GM21723 (cell line): ENCODE data around the gene GTF2F1.
A peak's percentile ranks its signal among the peaks of the same experiment; 100 is the strongest.
"Not testable (repeated sequence)": the region's sequence is repeated elsewhere in the genome, so short reads cannot be mapped to it uniquely, and the experiment has no call there.

Experiments used
- ATAC-seq: cut with Tn5 transposase; IDR thresholded peaks from one replicate; pipeline ENCODE4 v1.9.1; 2021; ENCODE audit warnings: mild to moderate bottlenecking, moderate library complexity; ENCODE audit not compliant: unreplicated experiment

The GTF2F1 gene, protein sequence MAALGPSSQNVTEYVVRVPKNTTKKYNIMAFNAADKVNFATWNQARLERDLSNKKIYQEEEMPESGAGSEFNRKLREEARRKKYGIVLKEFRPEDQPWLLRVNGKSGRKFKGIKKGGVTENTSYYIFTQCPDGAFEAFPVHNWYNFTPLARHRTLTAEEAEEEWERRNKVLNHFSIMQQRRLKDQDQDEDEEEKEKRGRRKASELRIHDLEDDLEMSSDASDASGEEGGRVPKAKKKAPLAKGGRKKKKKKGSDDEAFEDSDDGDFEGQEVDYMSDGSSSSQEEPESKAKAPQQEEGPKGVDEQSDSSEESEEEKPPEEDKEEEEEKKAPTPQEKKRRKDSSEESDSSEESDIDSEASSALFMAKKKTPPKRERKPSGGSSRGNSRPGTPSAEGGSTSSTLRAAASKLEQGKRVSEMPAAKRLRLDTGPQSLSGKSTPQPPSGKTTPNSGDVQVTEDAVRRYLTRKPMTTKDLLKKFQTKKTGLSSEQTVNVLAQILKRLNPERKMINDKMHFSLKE

GRCh38 chr19:6393074-6393982 lies at the start of gene GTF2F1:
GTF2F1 (minus strand) TSS chr19:6393164; CDS start chr19:6392995, 169 bp downstream.
- ATAC-seq: peak; percentile 84

- no peak for ATAC-seq
These were observed 49.2 kb upstream of the GTF2F1 start for GRCh38 chr19:6442087-6442688.

DNA sequence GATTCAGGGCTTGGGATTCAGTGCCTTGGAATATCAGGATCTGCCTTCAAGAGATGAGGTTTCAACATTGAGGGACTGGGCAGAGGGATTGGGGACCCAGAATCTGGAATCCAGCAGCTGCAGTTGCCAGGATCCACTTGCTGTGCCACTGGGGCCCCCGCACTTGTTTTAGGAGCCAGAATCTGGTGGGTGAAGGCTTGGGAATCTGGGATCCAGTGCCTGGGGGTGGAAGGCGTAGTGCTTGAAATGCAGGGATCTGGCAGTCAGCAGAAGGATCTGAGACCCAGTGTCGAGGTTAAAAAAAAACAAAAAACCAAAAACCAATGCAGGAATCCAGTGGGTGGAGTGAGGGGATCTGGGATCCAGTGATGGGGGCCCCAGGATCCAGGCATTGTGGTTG lies 47.9 kb upstream of the GTF2F1 start:
- no peak for ATAC-seq

DNA sequence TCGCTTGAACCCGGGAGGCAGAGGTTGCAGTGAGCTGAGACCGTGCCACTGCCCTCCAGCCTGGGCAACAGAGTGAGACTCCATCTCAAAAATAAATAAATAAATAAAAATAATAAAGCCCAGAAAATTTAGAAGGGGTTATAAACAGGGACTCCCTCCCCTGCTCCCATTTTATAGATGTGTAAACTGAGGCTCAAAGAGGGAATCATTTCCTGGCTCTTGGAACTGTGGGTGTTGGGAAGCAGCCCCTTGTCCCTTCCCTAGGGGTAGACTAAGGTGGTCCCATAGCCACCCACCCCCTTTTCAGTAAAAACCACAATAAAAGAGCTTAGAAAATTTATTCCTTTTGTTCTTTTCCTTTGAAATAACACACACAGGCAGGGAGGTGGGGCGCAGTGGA lies 46.8 kb upstream of the GTF2F1 start:
- ATAC-seq: no peak

DNA sequence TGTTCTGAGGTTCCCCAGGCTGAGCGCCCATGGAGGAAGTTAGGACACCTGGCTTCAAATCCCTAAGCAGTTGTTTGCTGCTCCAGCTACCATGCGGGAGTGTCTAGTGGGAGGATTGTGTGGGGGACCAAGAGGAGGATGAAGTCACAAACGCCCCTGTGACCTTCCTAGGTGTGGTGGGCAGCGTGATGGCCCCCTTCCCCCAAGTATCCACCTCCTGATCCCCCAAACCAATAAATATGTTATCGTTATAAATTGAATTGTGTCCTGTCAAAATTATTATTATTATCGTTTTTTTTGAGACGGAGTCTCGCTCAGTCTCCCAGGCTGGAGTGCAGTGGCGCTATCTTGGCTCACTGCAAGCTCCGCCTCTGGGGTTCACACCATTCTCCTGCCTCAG lies 40.7 kb upstream of the GTF2F1 start, which contains the start of gene SLC25A41:
SLC25A41 (minus strand) TSS at position 101 of the 400 bp plus-strand sequence; CDS start at position 31, 70 bp downstream.
- no peak for ATAC-seq

DNA sequence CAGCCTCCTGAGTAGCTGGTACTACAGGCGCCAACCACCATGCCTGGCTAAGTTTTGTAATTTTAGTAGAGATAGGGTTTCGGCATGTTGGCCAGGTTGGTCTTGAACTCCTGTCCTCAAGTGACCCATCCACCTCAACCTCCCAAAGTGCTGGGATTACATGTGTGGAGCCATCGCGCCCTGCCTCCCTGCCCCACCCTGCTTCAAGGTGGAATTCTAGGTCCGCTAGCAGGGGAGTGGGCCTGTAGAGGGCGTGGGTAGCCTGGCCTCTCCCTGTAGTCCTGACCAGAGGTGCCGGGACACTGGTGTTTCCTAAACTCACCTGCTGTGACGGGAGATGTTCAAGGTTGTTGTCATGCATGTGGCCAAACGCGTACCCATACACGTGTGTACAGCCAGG lies 40.2 kb upstream of the GTF2F1 start:
- ATAC-seq: no peak

DNA sequence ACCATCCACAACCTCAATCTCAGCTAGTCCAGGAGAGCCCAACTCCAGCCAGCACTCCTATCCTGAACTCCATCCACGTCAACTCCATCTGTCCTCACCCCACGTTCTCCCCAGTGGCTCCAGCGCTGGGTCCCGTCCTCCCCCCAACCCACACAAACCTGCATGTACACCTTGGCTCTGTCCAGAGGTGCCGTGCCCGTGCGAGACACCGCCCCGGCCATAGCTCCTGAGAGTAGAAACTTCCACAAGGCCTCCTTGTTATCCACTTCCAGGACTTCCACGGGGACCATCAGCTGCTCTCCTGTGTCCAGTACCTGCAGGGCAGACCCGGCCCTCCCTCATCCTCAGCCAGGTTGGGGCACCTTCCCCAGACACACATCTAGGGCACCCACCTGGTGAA lies 38.9 kb upstream of the GTF2F1 start:
- no peak for ATAC-seq

DNA sequence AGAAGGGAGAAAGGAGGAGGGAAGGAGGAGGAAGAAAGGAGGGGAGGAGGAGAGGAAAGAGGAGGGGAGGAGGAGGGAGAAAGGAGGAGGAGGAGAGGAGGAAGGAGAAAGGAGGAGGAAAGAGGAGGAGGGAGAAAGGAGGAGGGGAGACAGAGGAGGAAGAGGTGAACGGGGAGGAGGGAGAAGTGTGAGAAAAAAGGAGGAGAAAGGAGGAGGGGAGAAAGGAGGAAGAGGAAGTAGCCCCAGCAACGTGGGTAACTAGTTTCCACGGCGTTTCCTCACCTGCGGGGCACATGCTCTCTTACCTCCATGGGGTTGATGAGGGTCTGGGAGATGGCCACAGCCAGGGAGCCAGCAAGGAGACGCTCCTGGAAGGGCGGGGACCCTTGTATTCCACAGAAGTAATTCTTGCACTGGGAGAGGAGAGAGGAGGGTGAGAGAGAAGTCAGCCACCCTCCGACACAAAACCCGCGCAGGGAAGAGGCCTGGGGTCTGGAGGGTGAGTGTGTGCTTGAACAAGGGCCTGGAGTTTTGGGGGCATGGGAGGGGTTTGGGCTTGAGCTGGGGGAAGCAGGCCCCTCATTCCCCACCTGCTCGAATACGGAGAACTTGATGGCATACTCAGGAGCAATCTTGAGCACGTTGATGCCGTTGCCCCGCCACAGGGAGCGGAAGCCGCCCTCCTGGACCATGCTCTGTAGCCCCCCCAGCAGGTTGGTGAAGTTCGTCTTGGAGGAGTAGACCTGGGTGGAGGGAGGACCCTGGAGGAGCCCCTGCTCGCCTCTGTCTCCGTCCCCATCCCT lies 36.7 kb upstream of the GTF2F1 start:
- no peak for ATAC-seq

- not testable (repeated sequence) for ATAC-seq
These were observed 35.9 kb upstream of the GTF2F1 start for GRCh38 chr19:6428692-6429418.

DNA sequence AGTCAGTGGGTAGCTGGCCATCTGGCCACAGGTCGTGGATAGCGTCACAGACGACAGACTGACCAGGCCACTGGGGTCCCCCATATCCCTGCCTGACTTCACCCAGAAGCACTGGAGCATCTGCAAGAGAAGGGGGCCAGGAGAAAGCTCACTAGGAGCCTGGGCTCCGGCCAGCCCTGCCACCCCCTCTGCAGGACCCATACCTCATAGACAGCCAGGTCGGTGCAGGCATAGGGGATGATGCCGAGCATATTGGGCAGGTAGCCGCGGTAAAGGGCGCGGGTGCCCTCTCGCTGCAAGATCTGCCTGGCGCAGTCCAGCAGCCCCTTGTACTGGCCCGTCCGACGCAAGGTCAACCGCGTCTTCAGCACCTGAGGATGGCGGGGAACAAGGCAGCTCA lies 34.2 kb upstream of the GTF2F1 start:
- ATAC-seq: no peak

- no peak for ATAC-seq
These were observed 33.0 kb upstream of the GTF2F1 start for GRCh38 chr19:6425732-6426620.

GRCh38 chr19:6424939-6425731 lies 32.2 kb upstream of the GTF2F1 start:
- peak; percentile 85 for ATAC-seq

DNA sequence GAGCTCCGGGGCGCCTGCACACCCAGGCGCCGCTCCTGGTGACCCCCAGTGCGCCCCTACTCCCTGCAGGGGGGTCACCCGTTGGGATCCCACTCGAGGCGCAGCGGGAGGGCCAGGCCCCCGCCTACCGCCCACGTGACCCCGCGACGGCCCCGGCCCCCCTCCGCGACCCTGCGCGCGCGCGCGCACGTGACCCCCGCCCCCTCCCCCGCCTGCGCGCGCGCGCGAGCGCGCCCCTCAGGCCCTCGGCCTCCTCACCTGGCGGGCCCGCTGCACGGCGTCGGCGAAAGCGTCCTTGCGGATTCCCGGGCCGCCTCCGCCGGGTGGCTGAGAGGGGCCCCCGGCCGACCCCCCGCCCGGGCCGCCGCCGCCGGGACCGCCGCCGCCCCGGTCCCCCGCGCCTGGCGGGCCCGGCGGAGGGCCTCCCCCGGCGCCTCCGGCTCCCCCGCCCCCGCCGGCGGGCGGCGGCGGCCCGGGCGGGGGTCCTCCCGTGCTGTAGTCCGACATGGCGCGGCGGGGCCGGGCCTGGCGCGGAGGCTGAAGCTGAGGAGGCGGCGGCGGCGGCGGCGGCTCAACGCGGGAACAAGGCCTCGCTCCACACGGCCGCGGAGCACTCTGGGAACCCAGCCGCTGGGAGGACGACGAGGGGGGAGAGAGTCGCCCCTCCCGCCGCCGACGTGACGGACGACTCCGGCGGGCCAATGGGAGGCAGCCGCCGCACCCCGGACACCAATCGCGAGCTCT lies 31.4 kb upstream of the GTF2F1 start, which contains the start of gene KHSRP:
KHSRP (minus strand) TSS at position 617 of the 744 bp plus-strand sequence; CDS start at position 507, 110 bp downstream.
- ATAC-seq: no peak

GRCh38 chr19:6423499-6424194 lies 30.7 kb upstream of the GTF2F1 start:
- no peak for ATAC-seq

DNA sequence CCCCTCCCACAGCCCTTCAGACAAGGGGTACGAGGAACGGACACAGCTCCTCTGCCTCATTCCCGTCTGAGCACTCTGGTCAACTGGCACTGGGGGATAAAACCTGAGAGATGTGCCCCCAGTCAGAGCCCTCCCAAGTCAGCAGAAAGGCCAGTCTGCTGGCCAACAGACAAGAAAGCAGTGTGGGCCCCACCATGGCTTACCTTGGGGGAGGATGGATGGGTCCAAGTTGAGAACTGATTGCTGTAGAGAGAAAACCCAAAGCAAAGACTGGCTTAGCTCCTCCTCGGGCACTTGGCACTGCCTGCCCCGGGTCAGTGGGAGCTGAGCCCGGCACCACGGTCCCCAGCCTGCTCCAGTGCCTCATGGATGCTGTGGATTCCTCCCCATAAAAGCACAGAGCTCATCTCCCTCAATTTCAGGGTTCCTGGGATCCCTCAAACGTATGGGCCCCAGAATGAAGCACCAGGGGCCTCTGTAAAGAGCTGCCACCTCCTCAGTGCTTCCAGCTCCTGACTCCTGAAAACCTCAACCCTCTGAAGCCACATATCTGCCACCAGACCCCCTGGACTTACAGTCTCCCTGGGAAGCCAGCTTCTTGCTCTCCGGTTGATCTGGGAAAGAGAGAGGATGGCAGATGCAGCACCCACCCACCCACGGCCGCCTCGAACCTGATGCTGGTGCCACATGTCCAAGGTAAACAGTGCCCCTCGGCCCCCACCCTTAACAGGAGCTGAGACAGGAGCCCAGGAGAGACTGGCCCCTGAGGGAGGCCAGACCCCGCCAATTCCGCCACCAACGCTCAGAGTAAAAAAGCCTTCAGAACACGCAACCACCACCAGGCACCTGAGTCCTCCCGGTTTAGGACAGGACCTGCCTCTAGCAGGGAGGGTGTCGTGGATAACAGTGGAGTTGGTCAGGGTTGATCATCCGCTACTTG lies 28.4 kb upstream of the GTF2F1 start:
- ATAC-seq: no peak
